ENCODE data around the gene SLC37A4. TPM values are rescaled to one million over a fixed set of nuclear protein-coding genes. Genes with fewer than 3 reads are reported as not detected.
"Not testable (repeated sequence)": the region's sequence is repeated elsewhere in the genome, so short reads cannot be mapped to it uniquely, and the experiment has no call there.

SLC37A4 gene
- total RNA-seq, 4 donors from 2014 or later, result 12.4 to 30.2 (median 16.5) TPM

DNA sequence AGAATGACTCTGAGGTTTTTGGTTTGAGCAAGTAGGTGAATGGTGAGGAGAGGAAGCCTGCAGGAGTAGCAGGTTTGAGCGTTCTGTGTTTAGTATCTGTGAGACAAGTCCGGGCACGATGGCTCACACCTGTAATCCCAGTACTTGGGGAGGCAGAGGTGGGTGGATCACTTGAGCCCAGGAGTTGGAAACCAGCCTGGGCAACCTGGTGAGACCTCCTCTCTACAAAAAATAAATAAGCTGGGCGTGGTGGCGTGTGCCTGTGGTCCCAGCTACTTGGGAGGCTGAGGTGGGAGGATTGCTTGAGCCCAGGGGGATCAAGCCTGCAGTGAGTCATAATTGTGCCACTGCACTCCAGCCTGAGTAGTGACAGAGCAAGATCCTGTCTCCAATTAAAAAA, 42.4 kb downstream of the SLC37A4 start:
- no peak overlapping the region for H3K27ac ChIP-seq
- intact Hi-C loops (cut with DNase I), result no loop called here
- WGBS, 2 donors, result 89 to 91% methylated on average over 5 of the region's 5 CpGs

GRCh38 chr11:118984825-118985224, 45.9 kb downstream of the SLC37A4 start:
- intact Hi-C loops (cut with DNase I), result no loop called here
- TF ChIP-seq POLR2A (IDR thresholded peaks at IDR 0.05), result no peak
- TF ChIP-seq CTCF (IDR thresholded peaks at IDR 0.05), result no peak

More for the DNA sequence above, 42.4 kb downstream of the SLC37A4 start:
- no peak for DNase-seq
- peaks cover 4 to 9% of the 10 kb centered on the region in 2 donors for H3K4me1 ChIP-seq
- no peak overlapping the region for H3K4me3 ChIP-seq (replicated peaks in 1 of 3)
- H3K9me3 ChIP-seq, result no peaks in the 10 kb centered on the region
- TF ChIP-seq POLR2A (IDR thresholded peaks at IDR 0.05) (no peak), CTCF (IDR thresholded peaks at IDR 0.05) (no peak)
- no peaks in the 10 kb centered on the region for H3K36me3 ChIP-seq
- H3K27me3 ChIP-seq, result no peaks in the 10 kb centered on the region

GRCh38 chr11:118984337-118984736, 46.3 kb downstream of the SLC37A4 start:
- H3K9me3 ChIP-seq; H3K36me3 ChIP-seq; intact Hi-C loops (cut with DNase I); H3K4me3 ChIP-seq (replicated peaks in 1 of 3); H3K27me3 ChIP-seq: not testable (repeated sequence)
- Histone ChIP-seq H3K27ac (peak overlapping the region in 1 of 3 donors; percentile 58), H3K4me1 (peaks cover 12 to 24% of the 10 kb centered on the region in 2 donors)
- DNase-seq, result peak; percentile 37
- WGBS, 2 donors, result 36 to 50% methylated on average over 8 of the region's 8 CpGs

More at GRCh38 chr11:118984825-118985224, 45.9 kb downstream of the SLC37A4 start:
- H3K4me1 ChIP-seq, result peaks cover 7 to 19% of the 10 kb centered on the region in 2 donors
- H3K27ac ChIP-seq, result peak overlapping the region in 1 of 3 donors; percentile 58
- 34 to 52% methylated on average over 2 of the region's 2 CpGs for WGBS, 2 donors
- H3K36me3 ChIP-seq, result no peaks in the 10 kb centered on the region
- H3K27me3 ChIP-seq, result no peaks in the 10 kb centered on the region
- no peak overlapping the region for H3K4me3 ChIP-seq (replicated peaks in 1 of 3)
- H3K9me3 ChIP-seq, result no peaks in the 10 kb centered on the region
- peak; percentile 43 to 54 for DNase-seq

DNA sequence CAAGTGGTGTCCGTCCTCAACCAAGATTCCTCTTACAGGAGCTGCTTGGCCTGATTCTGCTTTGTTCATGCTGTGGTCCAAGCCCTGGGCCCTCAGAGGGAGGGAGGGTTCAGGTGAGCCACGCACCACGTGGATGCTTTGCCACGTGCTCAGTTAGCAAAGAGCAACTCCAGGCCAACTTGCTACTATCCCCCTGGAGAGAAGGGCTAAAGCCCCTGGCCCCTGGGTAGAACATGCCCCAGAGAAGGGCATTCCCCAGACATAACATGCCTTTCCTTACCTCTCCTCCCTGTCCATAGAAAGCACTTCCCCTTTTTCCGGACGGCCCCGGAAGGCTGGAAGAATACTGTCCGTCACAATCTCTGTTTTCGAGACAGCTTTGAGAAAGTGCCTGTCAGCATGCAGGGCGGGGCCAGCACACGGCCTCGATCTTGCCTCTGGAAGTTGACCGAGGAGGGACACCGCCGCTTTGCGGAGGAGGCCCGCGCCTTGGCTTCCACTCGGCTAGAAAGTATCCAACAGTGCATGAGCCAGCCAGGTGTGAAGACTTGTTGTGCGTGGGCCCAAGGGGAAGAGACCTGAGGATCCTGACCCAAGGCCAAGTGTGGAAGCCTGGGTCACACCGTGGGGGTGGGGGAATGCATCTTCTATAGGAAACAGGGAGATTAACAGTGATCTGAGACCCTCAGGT, 50.3 kb downstream of the SLC37A4 start:
- TF ChIP-seq CTCF (IDR thresholded peaks at IDR 0.05) (no peak), POLR2A (IDR thresholded peaks at IDR 0.05) (peak in 1 of 2 donors; percentile 2)
- intact Hi-C loops (cut with DNase I), result no loop called here
- no peaks in the 10 kb centered on the region for H3K9me3 ChIP-seq
- H3K36me3 ChIP-seq, result no peaks in the 10 kb centered on the region
- H3K27me3 ChIP-seq, result no peaks in the 10 kb centered on the region
- H3K27ac ChIP-seq, result peak overlapping the region in 2 of 3 donors; percentile 65 to 71
- no peak overlapping the region for H3K4me3 ChIP-seq (replicated peaks in 1 of 3)
- H3K4me1 ChIP-seq, result peaks cover 13 to 33% of the 10 kb centered on the region in 2 donors
- 11% methylated on average over 16 to 17 of the region's 21 CpGs for WGBS, 2 donors
- DNase-seq, result peak; percentile 86 to 91

GRCh38 chr11:118979434-118979833, 51.2 kb downstream of the SLC37A4 start:
- intact Hi-C loops (cut with DNase I), result no loop called here
- DNase-seq, result peak; percentile 2 to 7
- Histone ChIP-seq H3K4me1 (peaks cover 10 to 26% of the 10 kb centered on the region in 2 donors), H3K27me3 (no peaks in the 10 kb centered on the region), H3K9me3 (no peaks in the 10 kb centered on the region), H3K27ac (peak overlapping the region; percentile 33 to 71 (median 65)), H3K36me3 (no peaks in the 10 kb centered on the region), H3K4me3 (replicated peaks in 1 of 3) (no peak overlapping the region)
- WGBS, 2 donors, result 36 to 45% methylated on average over 7 to 9 of the region's 9 CpGs
- TF ChIP-seq CTCF (IDR thresholded peaks at IDR 0.05) (no peak), POLR2A (IDR thresholded peaks at IDR 0.05) (no peak)

Data from thyroid gland (tissue), 4 donors.